ENCODE results near the gene PHF21A. TPM values are rescaled to one million over a fixed set of nuclear protein-coding genes. Genes with fewer than 3 reads are reported as not detected.

PHF21A gene
- polyA plus RNA-seq, 1 donor (not counting 4 experiments of a cell fraction or from before 2014, with no cell fraction given): 16.1 TPM

- H3K27ac ChIP-seq (ENCODE audit: control insufficient read depth, insufficient read depth, low read length): no peak overlapping the region
- H2AFZ ChIP-seq (ENCODE audit: control insufficient read depth, low read length): no peak overlapping the region
- no peaks in the 10 kb centered on the region for H3K9me1 ChIP-seq (ENCODE audit: control insufficient read depth, extremely low read depth, insufficient read depth, low read length)
- H4K20me1 ChIP-seq (ENCODE audit: control insufficient read depth, extremely low read depth, insufficient read depth, low read length): no peaks in the 10 kb centered on the region
- no peak overlapping the region for H3K4me3 ChIP-seq (ENCODE audit: control insufficient read depth in 2 of 3, extremely low read depth in 1 of 3, insufficient read depth in 2 of 3, low read depth in 1 of 3, low read length in 3 of 3)
- DNase-seq (ENCODE audit: low read depth, low spot score): no peak
- H3K9me3 ChIP-seq (ENCODE audit: control insufficient read depth, low read depth, low read length): no peaks in the 10 kb centered on the region
- H3K4me1 ChIP-seq (ENCODE audit: control insufficient read depth, extremely low read depth, insufficient read depth, low read length): peaks cover 4% of the 10 kb centered on the region
- no peaks in the 10 kb centered on the region for H3K36me3 ChIP-seq (ENCODE audit: control insufficient read depth in 2 of 2, extremely low read depth in 1 of 2, insufficient read depth in 2 of 2, low read length in 2 of 2)
- no peak overlapping the region for H3K4me2 ChIP-seq (ENCODE audit: control insufficient read depth, extremely low read depth, insufficient read depth, low read depth, low read length)
- peaks cover 31% of the 10 kb centered on the region for H3K79me2 ChIP-seq (ENCODE audit: control insufficient read depth, insufficient read depth, low read length)
- no peak overlapping the region for H3K9ac ChIP-seq (ENCODE audit: control insufficient read depth, extremely low read depth, insufficient read depth, low read length)
- no peaks in the 10 kb centered on the region for H3K27me3 ChIP-seq (ENCODE audit: control insufficient read depth, extremely low read depth, insufficient read depth, low read length)
- dilution Hi-C loops (cut with MboI; ENCODE audit: extremely low pct_ligation_motif_present, low sequenced_read_pairs): no loop called here
- no peak for FAIRE-seq
- TF ChIP-seq CTCF (optimal IDR thresholded peaks at IDR 0.05 in 1 of 3, IDR thresholded peaks at IDR 0.05 in 1 of 3, conservative IDR thresholded peaks at IDR 0.05 in 1 of 3; ENCODE audit: extremely low read depth in 1 of 3, insufficient read depth in 2 of 3, low read length in 3 of 3) (no peak), EZH2 (IDR thresholded peaks at IDR 0.05; ENCODE audit: low read length) (no peak)
Observed at GRCh38 chr11:46108751-46109150, 12.5 kb downstream of the PHF21A start.

- H3K9me1 ChIP-seq (ENCODE audit: control insufficient read depth, extremely low read depth, insufficient read depth, low read length): no peaks in the 10 kb centered on the region
- H3K4me2 ChIP-seq (ENCODE audit: control insufficient read depth, extremely low read depth, insufficient read depth, low read depth, low read length): no peak overlapping the region
- peaks cover 31% of the 10 kb centered on the region for H3K79me2 ChIP-seq (ENCODE audit: control insufficient read depth, insufficient read depth, low read length)
- TF ChIP-seq CTCF (optimal IDR thresholded peaks at IDR 0.05 in 1 of 3, IDR thresholded peaks at IDR 0.05 in 1 of 3, conservative IDR thresholded peaks at IDR 0.05 in 1 of 3; ENCODE audit: extremely low read depth in 1 of 3, insufficient read depth in 2 of 3, low read length in 3 of 3) (no peak), EZH2 (IDR thresholded peaks at IDR 0.05; ENCODE audit: low read length) (no peak)
- FAIRE-seq (no peak), DNase-seq (ENCODE audit: low read depth, low spot score) (no peak)
- H3K4me3 ChIP-seq (ENCODE audit: control insufficient read depth in 2 of 3, extremely low read depth in 1 of 3, insufficient read depth in 2 of 3, low read depth in 1 of 3, low read length in 3 of 3): no peak overlapping the region
- no peak overlapping the region for H3K27ac ChIP-seq (ENCODE audit: control insufficient read depth, insufficient read depth, low read length)
- H3K9ac ChIP-seq (ENCODE audit: control insufficient read depth, extremely low read depth, insufficient read depth, low read length): no peak overlapping the region
- H3K4me1 ChIP-seq (ENCODE audit: control insufficient read depth, extremely low read depth, insufficient read depth, low read length): peaks cover 4% of the 10 kb centered on the region
- no peaks in the 10 kb centered on the region for H3K36me3 ChIP-seq (ENCODE audit: control insufficient read depth in 2 of 2, extremely low read depth in 1 of 2, insufficient read depth in 2 of 2, low read length in 2 of 2)
- dilution Hi-C loops (cut with MboI; ENCODE audit: extremely low pct_ligation_motif_present, low sequenced_read_pairs): no loop called here
- no peaks in the 10 kb centered on the region for H3K27me3 ChIP-seq (ENCODE audit: control insufficient read depth, extremely low read depth, insufficient read depth, low read length)
- no peak overlapping the region for H2AFZ ChIP-seq (ENCODE audit: control insufficient read depth, low read length)
- no peaks in the 10 kb centered on the region for H4K20me1 ChIP-seq (ENCODE audit: control insufficient read depth, extremely low read depth, insufficient read depth, low read length)
- H3K9me3 ChIP-seq (ENCODE audit: control insufficient read depth, low read depth, low read length): no peaks in the 10 kb centered on the region
Observed at GRCh38 chr11:46107780-46108179, 13.5 kb downstream of the PHF21A start.

All from keratinocyte (primary cell).